Choroid plexus epithelial cell (primary cell): ENCODE results near the gene UNC13B.

Experiments used
- DNase-seq: peaks from one replicate; pipeline ENCODE4 v3.0.0-alpha.2; 2010; ENCODE audit warnings: low read depth
- H3K4me3 ChIP-seq: 2 replicates; pipeline ENCODE4 v1.5.1; 2011; ENCODE audit warnings: low read depth, mild to moderate bottlenecking, control low read depth, low read length, moderate library complexity
- TF ChIP-seq, protein P1 (sequence below): conservative IDR thresholded peaks from 2 replicates; pipeline ENCODE4 v1.5.1; 2011; ENCODE audit warnings: low read depth, mild to moderate bottlenecking, control low read depth, inconsistent platforms, low read length, moderate library complexity

Gene UNC13B

DNA sequence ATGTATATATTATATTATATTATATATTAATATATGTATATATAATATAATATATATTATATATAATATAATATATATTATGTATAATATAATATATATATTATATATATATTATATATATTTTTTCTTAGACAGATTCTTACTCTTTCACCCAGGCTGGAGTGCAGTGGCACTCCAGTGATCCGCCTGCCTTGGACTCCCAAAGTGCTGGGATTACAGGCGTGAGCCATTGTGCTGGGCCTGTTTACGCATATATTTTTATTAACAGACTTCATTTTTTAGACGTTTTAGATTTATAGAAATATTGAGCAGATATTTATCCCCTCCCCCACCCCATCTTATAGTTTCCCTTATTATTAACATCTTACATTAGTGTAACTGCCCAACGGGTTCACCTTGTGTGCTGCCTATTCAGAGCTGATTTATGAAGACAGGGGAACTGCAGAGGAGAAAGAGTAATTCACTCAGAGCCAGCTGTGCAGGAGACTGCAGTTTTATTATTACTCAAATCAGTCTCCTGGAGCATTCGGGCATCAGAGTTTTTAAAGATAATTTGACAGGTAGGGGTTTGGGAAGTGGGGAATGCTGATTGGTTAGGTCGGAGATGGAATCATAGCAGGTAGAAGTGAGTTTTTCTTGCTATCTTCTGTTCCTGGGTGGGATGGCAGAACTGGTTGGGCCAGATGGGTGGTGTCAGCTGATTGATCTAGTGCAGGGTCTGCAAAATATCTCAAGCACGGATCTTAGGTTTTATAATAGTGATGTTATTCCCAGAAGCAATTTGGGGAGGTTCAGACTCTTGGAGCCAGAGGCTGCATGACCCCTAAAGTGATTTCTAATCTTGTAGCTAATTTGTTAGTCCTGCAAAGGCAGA, 93.4 kb downstream of the UNC13B start:
- no peak for DNase-seq
- TF ChIP-seq, protein P1, sequence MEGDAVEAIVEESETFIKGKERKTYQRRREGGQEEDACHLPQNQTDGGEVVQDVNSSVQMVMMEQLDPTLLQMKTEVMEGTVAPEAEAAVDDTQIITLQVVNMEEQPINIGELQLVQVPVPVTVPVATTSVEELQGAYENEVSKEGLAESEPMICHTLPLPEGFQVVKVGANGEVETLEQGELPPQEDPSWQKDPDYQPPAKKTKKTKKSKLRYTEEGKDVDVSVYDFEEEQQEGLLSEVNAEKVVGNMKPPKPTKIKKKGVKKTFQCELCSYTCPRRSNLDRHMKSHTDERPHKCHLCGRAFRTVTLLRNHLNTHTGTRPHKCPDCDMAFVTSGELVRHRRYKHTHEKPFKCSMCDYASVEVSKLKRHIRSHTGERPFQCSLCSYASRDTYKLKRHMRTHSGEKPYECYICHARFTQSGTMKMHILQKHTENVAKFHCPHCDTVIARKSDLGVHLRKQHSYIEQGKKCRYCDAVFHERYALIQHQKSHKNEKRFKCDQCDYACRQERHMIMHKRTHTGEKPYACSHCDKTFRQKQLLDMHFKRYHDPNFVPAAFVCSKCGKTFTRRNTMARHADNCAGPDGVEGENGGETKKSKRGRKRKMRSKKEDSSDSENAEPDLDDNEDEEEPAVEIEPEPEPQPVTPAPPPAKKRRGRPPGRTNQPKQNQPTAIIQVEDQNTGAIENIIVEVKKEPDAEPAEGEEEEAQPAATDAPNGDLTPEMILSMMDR, result no peak
- H3K4me3 ChIP-seq, result no peak overlapping the region

DNA sequence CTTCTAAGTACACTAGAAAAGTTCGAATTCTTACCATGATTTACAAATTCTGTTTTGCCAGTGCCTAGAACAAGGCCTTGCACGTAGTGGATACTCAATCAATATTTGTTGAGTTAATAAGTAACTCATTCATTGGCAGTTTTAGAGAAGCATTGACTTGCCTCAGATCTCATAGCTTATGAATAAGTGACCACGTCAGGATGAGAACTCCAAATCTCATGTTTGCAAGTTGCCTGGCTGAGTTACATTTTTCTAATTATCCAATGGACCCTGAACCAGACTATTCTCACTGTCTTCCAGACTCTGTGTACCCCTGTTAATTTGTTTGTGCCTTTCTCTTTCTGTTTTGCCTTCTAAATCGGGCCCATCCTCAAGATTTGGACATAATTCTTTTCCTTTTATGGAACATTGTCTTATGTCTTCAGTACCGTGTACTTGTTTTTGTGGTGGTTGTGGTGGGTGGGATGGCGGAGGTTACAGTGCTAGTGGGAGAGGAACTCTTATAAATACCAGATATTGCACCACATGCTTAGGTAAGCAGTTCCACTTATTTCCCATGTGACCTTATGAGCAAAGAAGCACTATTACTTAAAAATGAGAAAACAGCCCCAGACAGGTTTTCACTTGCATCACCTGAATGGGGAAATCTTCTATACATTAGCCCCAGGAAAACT, 96.3 kb downstream of the UNC13B start:
- H3K4me3 ChIP-seq, result no peak overlapping the region
- TF ChIP-seq, protein P1, result no peak
- DNase-seq, result no peak

DNA sequence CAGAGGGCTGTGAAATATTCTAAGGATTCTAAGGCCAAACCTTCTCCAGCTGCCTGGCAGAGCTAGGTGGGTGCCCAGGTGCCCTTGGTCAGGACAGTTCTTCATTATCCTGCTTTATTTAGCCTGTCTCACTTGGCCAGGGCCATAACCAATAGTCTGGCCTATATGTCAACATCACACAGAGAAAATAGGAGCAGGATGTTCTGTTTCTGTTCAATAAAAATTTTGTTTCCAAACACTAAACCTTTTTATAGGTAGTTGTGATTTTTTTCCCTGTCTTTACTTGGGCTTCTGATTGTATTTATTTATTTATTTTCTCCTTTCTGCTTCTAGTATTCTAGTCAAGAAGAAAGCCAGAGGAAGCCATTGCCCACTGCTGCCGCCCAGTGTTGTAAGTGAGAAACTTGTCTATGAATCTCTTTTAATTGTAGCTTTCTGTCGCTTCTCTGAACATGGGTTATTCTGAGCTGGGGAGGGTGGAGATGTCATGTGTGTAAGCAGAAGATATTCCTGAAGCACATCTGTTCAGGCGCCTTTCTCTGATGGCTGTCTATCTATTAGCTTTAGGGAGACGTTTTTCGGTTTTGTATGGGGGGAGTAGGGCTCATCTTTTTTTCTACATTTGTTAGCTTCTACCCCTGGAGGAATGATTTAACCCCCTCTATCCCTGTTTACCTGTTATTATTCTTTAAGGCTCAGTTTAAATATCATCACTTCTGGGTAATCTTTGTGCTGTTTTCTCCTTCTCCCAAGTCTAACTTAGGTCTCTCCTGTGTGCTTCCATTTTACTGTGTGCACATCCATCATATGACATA, 97.1 kb downstream of the UNC13B start:
- TF ChIP-seq, protein P1, result peak; percentile 92
- no peak overlapping the region for H3K4me3 ChIP-seq
- DNase-seq, result peak; percentile 91

DNA sequence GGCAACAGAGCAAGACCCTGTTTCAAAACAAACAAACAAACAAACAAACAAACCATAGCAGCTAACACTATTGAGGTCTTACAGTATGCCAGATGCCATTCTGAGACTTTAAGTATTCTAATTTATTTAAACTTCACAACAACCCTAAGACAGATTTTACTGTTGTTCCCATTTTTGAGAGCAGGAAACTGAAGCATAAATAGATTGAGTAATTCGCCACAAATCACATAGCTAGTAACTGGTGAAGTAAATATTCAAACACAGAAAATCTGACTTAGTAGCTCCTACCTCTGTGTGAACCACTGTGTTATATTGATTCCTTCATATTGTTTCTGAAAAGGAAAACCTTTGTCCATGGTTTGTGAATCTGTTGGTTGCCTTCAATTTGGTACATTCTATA, 98.4 kb downstream of the UNC13B start:
- no peak for DNase-seq
- H3K4me3 ChIP-seq, result no peak overlapping the region
- TF ChIP-seq, protein P1, result no peak

DNA sequence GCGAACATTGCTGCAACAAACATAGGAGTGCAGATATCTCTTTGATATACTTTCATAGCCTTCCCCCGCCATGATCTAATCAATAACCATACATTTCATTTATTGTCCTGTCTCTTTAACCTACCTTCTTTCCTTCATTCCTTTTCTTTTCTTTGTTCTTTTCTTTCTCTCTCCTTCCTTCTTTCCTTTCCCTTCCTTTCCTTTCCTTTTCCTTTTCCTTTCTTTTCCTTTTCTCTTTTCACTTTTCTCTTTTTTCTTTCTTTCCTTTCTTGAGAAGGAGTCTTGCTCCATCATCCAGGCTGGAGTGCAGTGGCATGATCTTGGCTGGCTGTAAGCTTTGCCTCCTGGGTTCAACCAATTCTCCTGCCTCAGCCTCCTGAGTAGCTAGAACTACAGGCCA, 100.3 kb downstream of the UNC13B start:
- TF ChIP-seq, protein P1, result no peak

DNA sequence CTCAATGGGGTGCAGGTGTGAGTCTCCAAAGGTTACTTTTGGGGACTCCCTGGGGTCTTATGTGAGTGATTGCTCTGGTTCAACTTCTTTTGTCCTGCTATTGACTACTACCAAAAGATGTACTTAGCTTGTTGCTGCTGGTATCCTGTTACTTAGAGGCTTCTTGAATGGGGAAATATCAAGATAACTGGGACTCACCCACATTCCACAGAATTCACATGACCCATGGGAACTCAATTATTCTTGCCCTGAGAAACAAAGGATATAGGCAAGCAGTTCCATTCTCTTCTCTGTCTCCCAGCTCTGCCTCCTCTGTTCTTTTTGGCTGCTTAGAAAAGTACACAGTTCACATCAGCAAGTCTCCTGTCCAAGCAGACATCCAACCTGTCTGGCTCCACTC, 105.9 kb downstream of the UNC13B start:
- no peak overlapping the region for H3K4me3 ChIP-seq
- peak; percentile 69 for DNase-seq
- TF ChIP-seq, protein P1, result no peak

More for the DNA sequence above, 100.3 kb downstream of the UNC13B start:
- DNase-seq, result no peak
- no peak overlapping the region for H3K4me3 ChIP-seq
